Measurements from ENCODE around the gene ST14. TPM values are rescaled to one million over a fixed set of nuclear protein-coding genes. Genes with fewer than 3 reads are reported as not detected.
"Not testable (repeated sequence)": the region's sequence is repeated elsewhere in the genome, so short reads cannot be mapped to it uniquely, and the experiment has no call there.

ST14 gene

GRCh38 chr11:130247319-130247718 is 87.7 kb downstream of the ST14 start:
- H3K36me3 ChIP-seq (ENCODE audit: control insufficient read depth, insufficient read depth, low read length): no peaks in the 10 kb centered on the region
- no peak overlapping the region for H3K56ac ChIP-seq (ENCODE audit: low read length)
- DNase-seq: no peak
- peaks cover 5% of the 10 kb centered on the region for H3K79me2 ChIP-seq (ENCODE audit: control insufficient read depth, insufficient read depth, low read length)
- no peak overlapping the region for H2BK5ac ChIP-seq (ENCODE audit: low read length)
- H3K4me2 ChIP-seq (ENCODE audit: low read length): no peak overlapping the region
- no peak overlapping the region for H2BK15ac ChIP-seq (replicated peaks; ENCODE audit: low read depth)
- no peak overlapping the region for H3K4ac ChIP-seq (ENCODE audit: low read depth, low read length)
- no peak overlapping the region for H3K9ac ChIP-seq (ENCODE audit: low read length)
- H3K27ac ChIP-seq (ENCODE audit: low read depth, low read length): no peak overlapping the region
- H3K4me3 ChIP-seq (ENCODE audit: low read length): no peak overlapping the region
- no peak overlapping the region for H2BK120ac ChIP-seq (ENCODE audit: low read depth, low read length)
- H4K8ac ChIP-seq (ENCODE audit: low read depth, low read length): no peak overlapping the region
- H3K4me1 ChIP-seq (ENCODE audit: control insufficient read depth, low read depth, low read length): no peaks in the 10 kb centered on the region
- no peak overlapping the region for H3K18ac ChIP-seq (ENCODE audit: low read length)
- H3K79me1 ChIP-seq (ENCODE audit: low read length): peaks cover 6% of the 10 kb centered on the region
- no peak overlapping the region for H4K5ac ChIP-seq (ENCODE audit: low read length)
- WGBS (ENCODE audit: extremely low coverage, insufficient coverage, low lambda C conversion rate): no CpG with 5 or more reads among the region's 2 CpGs
- H3K23ac ChIP-seq (ENCODE audit: low read length): no peak overlapping the region
- H3K27me3 ChIP-seq (ENCODE audit: insufficient read depth, low read length, poor library complexity): no peaks in the 10 kb centered on the region
- H2AK5ac ChIP-seq (ENCODE audit: low read length): no peak overlapping the region

- Histone ChIP-seq H3K36me3 (ENCODE audit: control insufficient read depth, insufficient read depth, low read length) (no peaks in the 10 kb centered on the region), H4K8ac (ENCODE audit: low read depth, low read length) (no peak overlapping the region), H3K4me3 (ENCODE audit: low read length) (no peak overlapping the region), H3K27me3 (ENCODE audit: insufficient read depth, low read length, poor library complexity) (no peaks in the 10 kb centered on the region), H3K4me2 (ENCODE audit: low read length) (no peak overlapping the region), H3K56ac (ENCODE audit: low read length) (no peak overlapping the region), H3K79me1 (ENCODE audit: low read length) (peaks cover 4% of the 10 kb centered on the region), H3K27ac (ENCODE audit: low read depth, low read length) (no peak overlapping the region), H2AK5ac (ENCODE audit: low read length) (no peak overlapping the region), H3K4ac (ENCODE audit: low read depth, low read length) (no peak overlapping the region), H3K4me1 (ENCODE audit: control insufficient read depth, low read depth, low read length) (no peaks in the 10 kb centered on the region), H4K5ac (ENCODE audit: low read length) (no peak overlapping the region), H2BK5ac (ENCODE audit: low read length) (no peak overlapping the region), H2BK120ac (ENCODE audit: low read depth, low read length) (no peak overlapping the region), H3K79me2 (ENCODE audit: control insufficient read depth, insufficient read depth, low read length) (peaks cover 5% of the 10 kb centered on the region), H2BK15ac (replicated peaks; ENCODE audit: low read depth) (no peak overlapping the region), H3K18ac (ENCODE audit: low read length) (no peak overlapping the region), H3K9ac (ENCODE audit: low read length) (no peak overlapping the region), H3K23ac (ENCODE audit: low read length) (no peak overlapping the region)
- WGBS (ENCODE audit: extremely low coverage, insufficient coverage, low lambda C conversion rate): no CpG with 5 or more reads among the region's 5 CpGs
- no peak for DNase-seq
Measured at GRCh38 chr11:130249371-130249770, 89.8 kb downstream of the ST14 start.

GRCh38 chr11:130249929-130250328 is 90.3 kb downstream of the ST14 start:
- not testable (repeated sequence) for H3K4me1 ChIP-seq (ENCODE audit: control insufficient read depth, low read depth, low read length); H2AK5ac ChIP-seq (ENCODE audit: low read length); H3K4me2 ChIP-seq (ENCODE audit: low read length); H3K79me1 ChIP-seq (ENCODE audit: low read length); H2BK120ac ChIP-seq (ENCODE audit: low read depth, low read length); H3K4me3 ChIP-seq (ENCODE audit: low read length); H2BK15ac ChIP-seq (replicated peaks; ENCODE audit: low read depth); H2BK5ac ChIP-seq (ENCODE audit: low read length); H3K27me3 ChIP-seq (ENCODE audit: insufficient read depth, low read length, poor library complexity); H4K5ac ChIP-seq (ENCODE audit: low read length); H3K79me2 ChIP-seq (ENCODE audit: control insufficient read depth, insufficient read depth, low read length); H3K36me3 ChIP-seq (ENCODE audit: control insufficient read depth, insufficient read depth, low read length); DNase-seq; H3K56ac ChIP-seq (ENCODE audit: low read length); H3K23ac ChIP-seq (ENCODE audit: low read length); H3K4ac ChIP-seq (ENCODE audit: low read depth, low read length); H3K9ac ChIP-seq (ENCODE audit: low read length); H4K8ac ChIP-seq (ENCODE audit: low read depth, low read length); H3K18ac ChIP-seq (ENCODE audit: low read length); H3K27ac ChIP-seq (ENCODE audit: low read depth, low read length)
- WGBS (ENCODE audit: extremely low coverage, insufficient coverage, low lambda C conversion rate): no CpG with 5 or more reads among the region's 5 CpGs

- H4K5ac ChIP-seq (ENCODE audit: low read length); H3K4me1 ChIP-seq (ENCODE audit: control insufficient read depth, low read depth, low read length); H3K9ac ChIP-seq (ENCODE audit: low read length); H2AK5ac ChIP-seq (ENCODE audit: low read length); H2BK5ac ChIP-seq (ENCODE audit: low read length); H3K4me2 ChIP-seq (ENCODE audit: low read length); H3K4me3 ChIP-seq (ENCODE audit: low read length); DNase-seq; H3K36me3 ChIP-seq (ENCODE audit: control insufficient read depth, insufficient read depth, low read length); H2BK15ac ChIP-seq (replicated peaks; ENCODE audit: low read depth); H3K18ac ChIP-seq (ENCODE audit: low read length); H3K4ac ChIP-seq (ENCODE audit: low read depth, low read length); H2BK120ac ChIP-seq (ENCODE audit: low read depth, low read length); H3K79me2 ChIP-seq (ENCODE audit: control insufficient read depth, insufficient read depth, low read length); H3K56ac ChIP-seq (ENCODE audit: low read length); H3K27me3 ChIP-seq (ENCODE audit: insufficient read depth, low read length, poor library complexity); H3K79me1 ChIP-seq (ENCODE audit: low read length); H3K23ac ChIP-seq (ENCODE audit: low read length); H3K27ac ChIP-seq (ENCODE audit: low read depth, low read length); H4K8ac ChIP-seq (ENCODE audit: low read depth, low read length): not testable (repeated sequence)
- no CpG with 5 or more reads among the region's 1 CpG for WGBS (ENCODE audit: extremely low coverage, insufficient coverage, low lambda C conversion rate)
Measured at GRCh38 chr11:130251763-130252162, 92.2 kb downstream of the ST14 start.

Small RNAs within 50 kb of the gene (small RNA-seq; reads per million reads assigned to genes)
- gene RF00015 (ENCODE audit: insufficient read depth): not detected
